HG02588 (cell line): ENCODE data around the gene TAS1R1.
"Not testable (repeated sequence)": the region's sequence is repeated elsewhere in the genome, so short reads cannot be mapped to it uniquely, and the experiment has no call there.

Experiments used
- ATAC-seq: cut with Tn5 transposase; IDR thresholded peaks from one replicate; pipeline ENCODE4 v1.9.1; 2021; ENCODE audit warnings: mild to moderate bottlenecking, moderate library complexity; ENCODE audit not compliant: unreplicated experiment

TAS1R1 gene

GRCh38 chr1:6588128-6588892 is 33.2 kb downstream of the TAS1R1 start:
- ATAC-seq = no peak

- ATAC-seq = no peak
Measured at GRCh38 chr1:6588893-6589520, 33.9 kb downstream of the TAS1R1 start.

DNA sequence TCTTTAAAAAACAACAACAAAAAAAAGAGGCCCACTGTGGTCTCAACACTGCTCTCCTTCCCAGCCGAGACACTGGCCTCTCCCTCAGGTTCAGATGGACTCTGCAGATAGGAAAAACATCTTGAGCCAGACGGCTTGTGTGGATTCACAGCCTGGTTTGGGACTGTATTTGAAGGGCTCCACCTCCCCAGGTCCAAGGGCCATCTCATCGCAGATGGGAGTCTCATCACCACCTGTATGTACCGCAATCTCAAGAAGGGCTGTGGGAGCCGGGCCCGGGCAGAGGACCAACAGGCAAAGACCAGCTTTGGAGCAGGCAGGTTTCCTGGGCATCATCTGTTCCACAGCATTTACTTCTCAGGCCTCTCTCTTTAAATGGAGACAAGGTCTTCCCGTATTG is 34.9 kb downstream of the TAS1R1 start:
- ATAC-seq = no peak

GRCh38 chr1:6591222-6591621 is 36.1 kb downstream of the TAS1R1 start:
- no peak for ATAC-seq

GRCh38 chr1:6591644-6592043 is 36.5 kb downstream of the TAS1R1 start:
- no peak for ATAC-seq

DNA sequence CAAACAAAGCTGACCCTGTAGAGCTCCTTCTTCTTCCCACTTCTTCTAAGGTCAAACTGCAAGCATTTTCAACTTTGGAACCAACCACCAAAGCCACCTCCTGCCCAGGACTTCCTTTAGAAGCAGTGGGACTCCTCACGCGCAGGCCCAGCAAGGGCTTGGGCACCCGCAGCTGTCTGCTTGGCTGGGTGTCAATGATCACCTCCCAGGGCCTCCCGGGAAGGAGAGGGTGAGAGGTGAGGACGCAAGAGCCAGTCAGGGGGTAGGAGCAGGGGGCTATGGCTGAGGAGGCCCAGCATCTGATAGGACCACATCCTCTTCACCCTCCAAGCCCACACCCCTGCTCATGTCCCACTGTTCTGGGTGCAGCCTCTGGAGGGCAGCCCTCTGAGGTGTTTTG is 37.3 kb downstream of the TAS1R1 start:
- ATAC-seq = no peak

DNA sequence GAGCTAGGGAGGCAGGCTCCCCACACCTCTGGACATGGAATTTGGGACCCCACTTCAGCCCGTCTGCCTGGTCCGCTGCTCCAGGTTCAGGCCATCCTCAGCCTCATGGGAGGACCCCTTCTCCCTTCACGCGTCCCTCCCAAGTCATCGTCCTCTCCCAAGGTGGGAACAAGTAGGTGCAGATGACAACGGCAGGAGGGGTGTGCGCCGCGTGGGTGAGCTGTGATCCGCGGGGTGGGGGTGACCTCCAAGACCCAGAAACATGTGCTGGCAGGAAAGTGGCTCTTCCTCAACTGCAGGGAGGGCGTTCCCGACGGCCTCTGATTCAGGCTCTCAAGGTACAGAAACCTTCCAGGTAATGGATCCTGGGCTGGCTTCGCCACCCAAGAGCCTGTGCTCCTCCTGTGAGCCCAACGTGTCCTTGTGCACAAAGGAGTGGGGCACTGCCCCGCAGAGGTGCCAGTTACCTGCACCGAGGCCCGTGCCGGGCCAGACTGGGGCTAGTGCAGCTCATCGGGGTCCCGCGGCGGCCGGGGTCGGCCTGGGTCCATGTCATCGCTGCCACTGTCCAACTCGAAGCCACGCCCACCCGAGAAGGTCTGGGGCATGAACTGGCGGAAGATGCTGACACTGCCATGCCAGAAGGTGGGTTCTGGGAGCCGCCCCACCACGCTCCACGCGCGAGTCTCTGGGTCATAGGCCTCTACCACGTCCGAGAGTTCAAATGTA is 37.9 kb downstream of the TAS1R1 start:
- no peak for ATAC-seq

GRCh38 chr1:6593810-6594209 is 38.7 kb downstream of the TAS1R1 start:
- no peak for ATAC-seq

GRCh38 chr1:6594977-6595740 is 40.1 kb downstream of the TAS1R1 start:
- ATAC-seq = no peak

GRCh38 chr1:6596351-6596750 is 41.2 kb downstream of the TAS1R1 start:
- ATAC-seq = no peak

- ATAC-seq = no peak
Measured at GRCh38 chr1:6596886-6597776, 42.0 kb downstream of the TAS1R1 start.

DNA sequence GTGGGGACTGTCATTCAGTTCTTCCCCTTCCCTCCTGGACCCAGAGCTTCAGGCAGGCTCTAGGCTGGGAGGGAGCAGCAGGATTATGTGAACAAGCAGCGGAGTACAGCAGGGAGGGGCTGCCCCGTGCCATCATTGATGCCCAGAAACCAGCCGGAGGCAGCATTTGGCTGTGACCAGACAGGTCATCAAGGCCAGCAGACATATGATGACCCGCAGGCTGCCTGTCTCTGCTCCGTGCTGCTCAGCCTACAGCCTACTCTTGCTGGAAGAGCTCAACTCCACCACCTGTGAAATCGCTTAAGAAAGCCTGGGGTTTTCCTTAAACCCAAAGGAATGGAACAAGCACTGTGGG is 42.6 kb downstream of the TAS1R1 start:
- no peak for ATAC-seq

GRCh38 chr1:6599141-6599975 is 44.3 kb downstream of the TAS1R1 start:
- no peak for ATAC-seq

DNA sequence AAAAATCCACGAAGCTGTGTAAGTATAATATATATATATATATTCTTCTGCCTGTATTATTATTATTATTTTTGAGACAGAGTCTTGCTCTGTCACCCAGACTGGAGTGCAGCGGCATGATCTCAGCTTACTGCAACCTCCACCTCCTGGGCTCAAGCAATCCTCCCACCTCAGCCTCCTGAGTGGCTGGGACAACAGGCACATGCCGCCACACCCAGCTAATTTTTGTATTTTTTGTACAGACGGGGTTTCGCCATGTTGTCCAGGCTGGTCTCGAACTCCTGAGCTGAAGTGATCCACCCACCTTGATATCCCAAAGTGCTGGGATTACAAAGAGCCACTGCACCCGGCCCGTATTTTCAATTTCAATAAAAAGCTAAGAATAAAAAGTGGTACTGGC is 44.9 kb downstream of the TAS1R1 start:
- not testable (repeated sequence) for ATAC-seq

GRCh38 chr1:6600410-6601048 is 45.4 kb downstream of the TAS1R1 start:
- peak; percentile 0 for ATAC-seq

- peak; percentile 28 for ATAC-seq
Measured at GRCh38 chr1:6601049-6601922, 46.2 kb downstream of the TAS1R1 start.

DNA sequence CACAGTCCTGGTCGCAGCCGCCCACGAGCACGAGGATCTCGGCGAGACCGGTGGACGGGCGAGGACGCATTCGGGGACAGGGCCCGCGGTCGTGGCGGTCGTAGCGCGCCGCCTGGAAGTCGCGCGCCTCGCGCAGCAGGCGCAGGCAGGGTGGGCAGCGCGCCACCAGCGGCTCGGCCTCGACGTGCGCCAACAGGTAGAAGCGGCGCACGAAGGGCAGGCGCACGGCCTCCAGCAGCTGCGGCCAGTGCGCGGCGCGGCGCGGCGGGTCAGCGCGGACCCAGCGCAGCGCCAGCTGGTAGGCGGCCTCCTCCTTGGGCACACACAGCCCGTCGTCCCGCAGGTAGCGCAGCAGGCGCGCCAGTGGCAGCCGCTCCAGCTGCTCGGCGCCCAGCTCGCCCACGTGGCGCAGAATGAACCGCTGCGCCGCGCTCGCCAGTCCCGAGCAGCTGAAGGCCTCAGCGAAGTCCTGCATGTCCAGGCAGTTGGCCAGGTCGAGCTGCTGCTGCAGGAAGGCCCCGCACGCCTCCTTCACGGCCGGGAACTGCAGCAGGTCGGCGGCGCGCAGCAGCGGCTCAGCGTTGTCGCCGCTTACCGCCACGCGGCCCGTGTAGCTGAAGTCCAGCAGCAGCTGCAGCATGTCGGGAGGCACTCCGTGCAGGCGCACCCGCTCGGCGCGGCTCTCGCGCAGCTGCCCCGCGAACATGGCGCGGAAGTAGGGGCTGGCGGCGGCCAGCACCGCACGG is 47.0 kb downstream of the TAS1R1 start:
- no peak for ATAC-seq
